ENCODE results near the gene TRAPPC2L. TPM values are rescaled to one million over a fixed set of nuclear protein-coding genes. Genes with fewer than 3 reads are reported as not detected.

TRAPPC2L gene
- total and polyA plus RNA-seq, 2 experiments from 2014 or later, result 59.3 to 167 TPM

DNA sequence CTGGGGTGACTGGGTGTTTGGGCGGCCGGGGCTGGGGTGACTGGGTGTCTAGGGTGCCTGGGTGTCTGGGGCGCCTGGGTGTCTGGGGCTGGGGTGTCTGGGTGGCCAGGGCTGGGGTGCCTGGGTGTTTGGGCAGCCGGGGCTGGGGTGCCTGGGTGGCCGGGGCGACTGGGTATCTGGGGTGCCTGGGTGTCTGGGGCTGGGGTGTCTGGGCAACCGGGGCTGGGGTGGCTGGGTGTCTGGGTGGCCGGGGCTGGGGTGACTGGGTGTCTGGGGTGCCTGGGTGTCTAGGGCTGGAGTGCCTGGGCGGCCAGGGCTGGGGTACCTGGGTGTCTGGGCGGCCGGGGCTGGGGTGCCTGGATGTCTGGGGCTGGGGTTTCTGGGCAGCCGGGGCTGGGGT is 31.8 kb upstream of the TRAPPC2L start (continued):
- TF ChIP-seq, protein P1, sequence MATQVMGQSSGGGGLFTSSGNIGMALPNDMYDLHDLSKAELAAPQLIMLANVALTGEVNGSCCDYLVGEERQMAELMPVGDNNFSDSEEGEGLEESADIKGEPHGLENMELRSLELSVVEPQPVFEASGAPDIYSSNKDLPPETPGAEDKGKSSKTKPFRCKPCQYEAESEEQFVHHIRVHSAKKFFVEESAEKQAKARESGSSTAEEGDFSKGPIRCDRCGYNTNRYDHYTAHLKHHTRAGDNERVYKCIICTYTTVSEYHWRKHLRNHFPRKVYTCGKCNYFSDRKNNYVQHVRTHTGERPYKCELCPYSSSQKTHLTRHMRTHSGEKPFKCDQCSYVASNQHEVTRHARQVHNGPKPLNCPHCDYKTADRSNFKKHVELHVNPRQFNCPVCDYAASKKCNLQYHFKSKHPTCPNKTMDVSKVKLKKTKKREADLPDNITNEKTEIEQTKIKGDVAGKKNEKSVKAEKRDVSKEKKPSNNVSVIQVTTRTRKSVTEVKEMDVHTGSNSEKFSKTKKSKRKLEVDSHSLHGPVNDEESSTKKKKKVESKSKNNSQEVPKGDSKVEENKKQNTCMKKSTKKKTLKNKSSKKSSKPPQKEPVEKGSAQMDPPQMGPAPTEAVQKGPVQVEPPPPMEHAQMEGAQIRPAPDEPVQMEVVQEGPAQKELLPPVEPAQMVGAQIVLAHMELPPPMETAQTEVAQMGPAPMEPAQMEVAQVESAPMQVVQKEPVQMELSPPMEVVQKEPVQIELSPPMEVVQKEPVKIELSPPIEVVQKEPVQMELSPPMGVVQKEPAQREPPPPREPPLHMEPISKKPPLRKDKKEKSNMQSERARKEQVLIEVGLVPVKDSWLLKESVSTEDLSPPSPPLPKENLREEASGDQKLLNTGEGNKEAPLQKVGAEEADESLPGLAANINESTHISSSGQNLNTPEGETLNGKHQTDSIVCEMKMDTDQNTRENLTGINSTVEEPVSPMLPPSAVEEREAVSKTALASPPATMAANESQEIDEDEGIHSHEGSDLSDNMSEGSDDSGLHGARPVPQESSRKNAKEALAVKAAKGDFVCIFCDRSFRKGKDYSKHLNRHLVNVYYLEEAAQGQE (IDR thresholded peaks at IDR 0.05; ENCODE audit: unreplicated experiment), result no peak
- TF ChIP-seq ZNF331 (CRISPR knock-in tag; IDR thresholded peaks at IDR 0.05; ENCODE audit: low read depth) (no peak), NANOG (IDR thresholded peaks at IDR 0.05; ENCODE audit: borderline replicate concordance) (no peak), CREB1 (CRISPR knock-in tag; IDR thresholded peaks at IDR 0.05; ENCODE audit: low read depth) (no peak), JUNB (IDR thresholded peaks at IDR 0.05; ENCODE audit: unreplicated experiment) (no peak), EZH2 (IDR thresholded peaks at IDR 0.05; ENCODE audit: low read depth, unreplicated experiment) (no peak)

DNA sequence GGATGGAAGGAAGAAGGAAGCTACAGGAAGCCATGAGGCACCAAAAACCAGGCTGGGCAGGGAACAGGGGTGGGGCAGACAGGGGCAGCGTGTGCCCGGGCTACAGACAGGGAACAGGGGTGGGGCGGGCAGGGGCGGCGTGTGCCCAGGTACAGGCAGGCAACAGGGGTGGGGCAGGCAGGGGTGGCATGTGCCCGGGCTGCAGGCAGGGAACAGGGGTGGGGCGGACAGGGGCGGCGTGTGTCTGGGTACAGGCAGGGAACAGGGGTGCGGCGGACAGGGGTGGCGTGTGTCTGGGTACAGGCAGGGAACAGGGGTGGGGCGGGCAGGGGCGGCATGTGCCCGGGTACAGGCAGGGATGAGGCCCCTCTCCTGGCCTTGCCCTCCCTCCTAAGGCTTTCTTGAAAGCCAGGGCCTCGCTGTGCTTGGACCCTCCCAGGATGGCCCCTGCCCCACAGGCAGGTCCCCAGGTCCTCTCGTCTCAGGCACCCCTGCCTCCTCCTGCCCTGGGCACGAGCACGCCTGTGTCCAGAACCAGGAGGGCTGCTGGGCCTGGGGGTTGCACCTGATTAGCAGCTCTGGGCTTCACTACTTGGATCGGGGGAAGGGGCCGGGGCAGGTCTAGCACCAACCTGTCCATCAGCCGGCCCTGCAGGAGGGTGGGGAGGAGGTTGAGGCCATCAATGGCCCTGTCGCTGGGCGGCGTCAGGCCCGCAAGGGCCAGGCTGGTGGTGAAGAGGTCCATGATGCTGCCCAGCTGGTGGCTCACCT is 30.7 kb upstream of the TRAPPC2L start:
- H3K4me1 ChIP-seq (ENCODE audit: insufficient read depth), result no peaks in the 10 kb centered on the region
- peaks cover 5% of the 10 kb centered on the region for H3K27me3 Mint-ChIP-seq (ENCODE audit: insufficient read depth, low read depth, poor library complexity)
- no peaks in the 10 kb centered on the region for H3F3A ChIP-seq (replicated peaks; ENCODE audit: low read depth)
- no peak overlapping the region for H3K27ac ChIP-seq (ENCODE audit: low read depth)
- H3K4me3 ChIP-seq, result no peak overlapping the region
- H4K20me1 ChIP-seq (replicated peaks; ENCODE audit: insufficient read depth), result no peaks in the 10 kb centered on the region
- H3K79me2 ChIP-seq (replicated peaks; ENCODE audit: insufficient read depth), result no peaks in the 10 kb centered on the region
- no peak overlapping the region for H2AFZ ChIP-seq
- H3K4me3 Mint-ChIP-seq, result no peak overlapping the region
- H3K27me3 ChIP-seq (ENCODE audit: insufficient read depth), result no peaks in the 10 kb centered on the region
- H3K27ac Mint-ChIP-seq, result no peak overlapping the region
- no peaks in the 10 kb centered on the region; the same call in 2 of the 3 replicates for H3K9me3 Mint-ChIP-seq
- no peaks in the 10 kb centered on the region; the same call in 2 of the 3 replicates for H3K4me1 Mint-ChIP-seq
- no peak for DNase-seq (ENCODE audit: low spot score)
- ATAC-seq, result no peak
- H3K36me3 Mint-ChIP-seq (ENCODE audit: low read depth), result peaks cover 3% of the 10 kb centered on the region; the same call in 2 of the 3 replicates
- H3K36me3 ChIP-seq (ENCODE audit: insufficient read depth), result no peaks in the 10 kb centered on the region
- no peaks in the 10 kb centered on the region for H3K9me2 ChIP-seq (ENCODE audit: insufficient read depth)
- H3K4me2 ChIP-seq, result no peak overlapping the region
- TF ChIP-seq STAT1 (IDR thresholded peaks at IDR 0.05; ENCODE audit: unreplicated experiment) (no peak), EZH2phosphoT487 (IDR thresholded peaks at IDR 0.05; ENCODE audit: unreplicated experiment) (no peak), NANOG (IDR thresholded peaks at IDR 0.05; ENCODE audit: borderline replicate concordance) (no peak), EZH2 (IDR thresholded peaks at IDR 0.05; ENCODE audit: low read depth, unreplicated experiment) (no peak), CREB1 (CRISPR knock-in tag; IDR thresholded peaks at IDR 0.05; ENCODE audit: low read depth) (no peak), POLR2AphosphoS5 (IDR thresholded peaks at IDR 0.05; ENCODE audit: low read depth) (no peak), ZNF331 (CRISPR knock-in tag; IDR thresholded peaks at IDR 0.05; ENCODE audit: low read depth) (no peak), ZNF114 (CRISPR knock-in tag; IDR thresholded peaks at IDR 0.05) (no peak)
- TF ChIP-seq, protein P2, sequence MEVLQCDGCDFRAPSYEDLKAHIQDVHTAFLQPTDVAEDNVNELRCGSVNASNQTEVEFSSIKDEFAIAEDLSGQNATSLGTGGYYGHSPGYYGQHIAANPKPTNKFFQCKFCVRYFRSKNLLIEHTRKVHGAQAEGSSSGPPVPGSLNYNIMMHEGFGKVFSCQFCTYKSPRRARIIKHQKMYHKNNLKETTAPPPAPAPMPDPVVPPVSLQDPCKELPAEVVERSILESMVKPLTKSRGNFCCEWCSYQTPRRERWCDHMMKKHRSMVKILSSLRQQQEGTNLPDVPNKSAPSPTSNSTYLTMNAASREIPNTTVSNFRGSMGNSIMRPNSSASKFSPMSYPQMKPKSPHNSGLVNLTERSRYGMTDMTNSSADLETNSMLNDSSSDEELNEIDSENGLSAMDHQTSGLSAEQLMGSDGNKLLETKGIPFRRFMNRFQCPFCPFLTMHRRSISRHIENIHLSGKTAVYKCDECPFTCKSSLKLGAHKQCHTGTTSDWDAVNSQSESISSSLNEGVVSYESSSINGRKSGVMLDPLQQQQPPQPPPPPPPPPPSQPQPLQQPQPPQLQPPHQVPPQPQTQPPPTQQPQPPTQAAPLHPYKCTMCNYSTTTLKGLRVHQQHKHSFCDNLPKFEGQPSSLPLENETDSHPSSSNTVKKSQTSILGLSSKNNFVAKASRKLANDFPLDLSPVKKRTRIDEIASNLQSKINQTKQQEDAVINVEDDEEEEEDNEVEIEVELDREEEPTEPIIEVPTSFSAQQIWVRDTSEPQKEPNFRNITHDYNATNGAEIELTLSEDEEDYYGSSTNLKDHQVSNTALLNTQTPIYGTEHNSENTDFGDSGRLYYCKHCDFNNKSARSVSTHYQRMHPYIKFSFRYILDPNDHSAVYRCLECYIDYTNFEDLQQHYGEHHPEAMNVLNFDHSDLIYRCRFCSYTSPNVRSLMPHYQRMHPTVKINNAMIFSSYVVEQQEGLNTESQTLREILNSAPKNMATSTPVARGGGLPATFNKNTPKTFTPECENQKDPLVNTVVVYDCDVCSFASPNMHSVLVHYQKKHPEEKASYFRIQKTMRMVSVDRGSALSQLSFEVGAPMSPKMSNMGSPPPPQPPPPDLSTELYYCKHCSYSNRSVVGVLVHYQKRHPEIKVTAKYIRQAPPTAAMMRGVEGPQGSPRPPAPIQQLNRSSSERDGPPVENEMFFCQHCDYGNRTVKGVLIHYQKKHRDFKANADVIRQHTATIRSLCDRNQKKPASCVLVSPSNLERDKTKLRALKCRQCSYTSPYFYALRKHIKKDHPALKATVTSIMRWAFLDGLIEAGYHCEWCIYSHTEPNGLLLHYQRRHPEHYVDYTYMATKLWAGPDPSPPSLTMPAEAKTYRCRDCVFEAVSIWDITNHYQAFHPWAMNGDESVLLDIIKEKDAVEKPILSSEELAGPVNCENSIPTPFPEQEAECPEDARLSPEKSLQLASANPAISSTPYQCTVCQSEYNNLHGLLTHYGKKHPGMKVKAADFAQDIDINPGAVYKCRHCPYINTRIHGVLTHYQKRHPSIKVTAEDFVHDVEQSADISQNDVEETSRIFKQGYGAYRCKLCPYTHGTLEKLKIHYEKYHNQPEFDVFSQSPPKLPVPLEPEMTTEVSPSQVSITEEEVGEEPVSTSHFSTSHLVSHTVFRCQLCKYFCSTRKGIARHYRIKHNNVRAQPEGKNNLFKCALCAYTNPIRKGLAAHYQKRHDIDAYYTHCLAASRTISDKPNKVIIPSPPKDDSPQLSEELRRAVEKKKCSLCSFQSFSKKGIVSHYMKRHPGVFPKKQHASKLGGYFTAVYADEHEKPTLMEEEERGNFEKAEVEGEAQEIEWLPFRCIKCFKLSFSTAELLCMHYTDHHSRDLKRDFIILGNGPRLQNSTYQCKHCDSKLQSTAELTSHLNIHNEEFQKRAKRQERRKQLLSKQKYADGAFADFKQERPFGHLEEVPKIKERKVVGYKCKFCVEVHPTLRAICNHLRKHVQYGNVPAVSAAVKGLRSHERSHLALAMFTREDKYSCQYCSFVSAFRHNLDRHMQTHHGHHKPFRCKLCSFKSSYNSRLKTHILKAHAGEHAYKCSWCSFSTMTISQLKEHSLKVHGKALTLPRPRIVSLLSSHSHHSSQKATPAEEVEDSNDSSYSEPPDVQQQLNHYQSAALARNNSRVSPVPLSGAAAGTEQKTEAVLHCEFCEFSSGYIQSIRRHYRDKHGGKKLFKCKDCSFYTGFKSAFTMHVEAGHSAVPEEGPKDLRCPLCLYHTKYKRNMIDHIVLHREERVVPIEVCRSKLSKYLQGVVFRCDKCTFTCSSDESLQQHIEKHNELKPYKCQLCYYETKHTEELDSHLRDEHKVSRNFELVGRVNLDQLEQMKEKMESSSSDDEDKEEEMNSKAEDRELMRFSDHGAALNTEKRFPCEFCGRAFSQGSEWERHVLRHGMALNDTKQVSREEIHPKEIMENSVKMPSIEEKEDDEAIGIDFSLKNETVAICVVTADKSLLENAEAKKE (CRISPR knock-in tag; IDR thresholded peaks at IDR 0.05), result no peak
- TF ChIP-seq, protein P3, sequence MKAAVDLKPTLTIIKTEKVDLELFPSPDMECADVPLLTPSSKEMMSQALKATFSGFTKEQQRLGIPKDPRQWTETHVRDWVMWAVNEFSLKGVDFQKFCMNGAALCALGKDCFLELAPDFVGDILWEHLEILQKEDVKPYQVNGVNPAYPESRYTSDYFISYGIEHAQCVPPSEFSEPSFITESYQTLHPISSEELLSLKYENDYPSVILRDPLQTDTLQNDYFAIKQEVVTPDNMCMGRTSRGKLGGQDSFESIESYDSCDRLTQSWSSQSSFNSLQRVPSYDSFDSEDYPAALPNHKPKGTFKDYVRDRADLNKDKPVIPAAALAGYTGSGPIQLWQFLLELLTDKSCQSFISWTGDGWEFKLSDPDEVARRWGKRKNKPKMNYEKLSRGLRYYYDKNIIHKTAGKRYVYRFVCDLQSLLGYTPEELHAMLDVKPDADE (IDR thresholded peaks at IDR 0.05), result no peak
